MCF 10A (cell line): Measurements from ENCODE around the gene A4GNT. TPM values are rescaled to one million over a fixed set of nuclear protein-coding genes. Genes with fewer than 3 reads are reported as not detected.
A peak's percentile ranks its signal among the peaks of the same experiment; 100 is the strongest.
"Not testable (repeated sequence)": the region's sequence is repeated elsewhere in the genome, so short reads cannot be mapped to it uniquely, and the experiment has no call there.

Experiments
- BruUV-seq: library from RNA; stranded (reverse); fragments of 400-500 nt; replicated peaks from 2 replicates; lab custom pipeline; 2021; lab: Mats Ljungman, UMichigan
- CTCF ChIA-PET: fragments of 300-600 bp; sonication (Branson Sonifier 250); formaldehyde crosslinking; extraction: SDS; loops from one replicate; lab custom pipeline; 2021; ENCODE audit warnings: antibody characterized with exemption, inconsistent platforms; lab: Yijun Ruan, JAX
- POLR2A ChIA-PET: fragments of 300-600, 350-650 bp; sonication (Branson Sonifier 250); formaldehyde crosslinking; extraction: SDS; loops from one replicate; lab custom pipeline; 2020; ENCODE audit warnings: antibody characterized with exemption, inconsistent platforms; lab: Yijun Ruan, JAX
- DNase-seq: peaks from one replicate; pipeline ENCODE4 v3.0.0-alpha.2; 2018; ENCODE audit not compliant: unreplicated experiment
- H3K27ac Mint-ChIP-seq: one replicate; pipeline ENCODE4 v1.8.0; 2022; ENCODE audit warnings: mild to moderate bottlenecking, low read depth, mixed read lengths; ENCODE audit not compliant: unreplicated experiment
- H3K27me3 Mint-ChIP-seq: one replicate; pipeline ENCODE4 v1.8.0; 2022; ENCODE audit warnings: mixed read lengths; ENCODE audit not compliant: insufficient read depth, unreplicated experiment
- H3K36me3 Mint-ChIP-seq: one replicate; pipeline ENCODE4 v1.8.0; 2022; ENCODE audit warnings: mild to moderate bottlenecking, moderate library complexity, mixed read lengths; ENCODE audit not compliant: insufficient read depth, unreplicated experiment
- H3K4me1 Mint-ChIP-seq: one replicate; pipeline ENCODE4 v1.8.0; 2022; ENCODE audit warnings: mixed read lengths; ENCODE audit not compliant: insufficient read depth, unreplicated experiment
- H3K4me3 Mint-ChIP-seq: one replicate; pipeline ENCODE4 v1.8.0; 2022; ENCODE audit warnings: mild to moderate bottlenecking, moderate library complexity, mixed read lengths; ENCODE audit not compliant: unreplicated experiment
- H3K9me3 Mint-ChIP-seq: one replicate; pipeline ENCODE4 v1.8.0; 2022; ENCODE audit warnings: mixed read lengths; ENCODE audit not compliant: unreplicated experiment
- intact Hi-C: fragments of 100-400 bp; cut with micrococcal nuclease; formaldehyde crosslinking; loops from 2 replicates; pipeline ENCODE4 v1.14.1; 2022
- total RNA-seq: library from RNA; stranded (reverse); gene quantifications from 2 replicates; pipeline ENCODE4 v1.2.3, GENCODE V29; 2022
- TF ChIP-seq, protein P1 (sequence below): fragments of 200-600 bp; IDR thresholded peaks from one replicate; pipeline ENCODE4 v1.8.0; 2022; ENCODE audit warnings: antibody characterized with exemption, mild to moderate bottlenecking; ENCODE audit not compliant: unreplicated experiment

Gene A4GNT
- total RNA-seq, 1 experiment from 2014 or later, result not detected

DNA sequence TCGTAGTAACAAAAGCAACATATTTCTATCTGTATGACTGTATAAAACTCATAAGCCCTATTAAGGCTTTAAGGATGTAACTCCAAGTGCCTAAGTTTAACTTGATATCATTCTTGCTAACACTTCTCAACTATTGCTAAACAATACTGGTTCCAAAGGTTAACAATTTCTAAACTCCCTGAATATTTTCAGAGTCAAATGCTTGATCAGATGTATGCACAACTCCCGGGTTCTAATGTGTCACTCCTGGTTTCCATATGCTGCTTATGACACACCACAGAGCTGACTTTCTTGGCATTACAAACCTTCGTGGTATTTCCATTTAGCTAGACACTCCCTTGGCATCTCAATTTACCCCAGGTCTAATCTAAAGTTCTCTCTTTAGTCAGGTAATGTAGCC, 43.1 kb downstream of the A4GNT start:
- Mint-ChIP-seq H3K27me3 (no peaks in the 10 kb centered on the region), H3K9me3 (peaks cover 8% of the 10 kb centered on the region), H3K27ac (peak overlapping the region; percentile 35), H3K4me1 (peaks cover 15% of the 10 kb centered on the region), H3K36me3 (peaks cover 19% of the 10 kb centered on the region), H3K4me3 (no peak overlapping the region)
- intact Hi-C loops, result no loop called here
- ChIA-PET POLR2A (interaction anchor here (1.6 to 2.2 kb wide), 3 partner anchors 9 to 27 kb away, joined by 6 to 19 read pairs (median 7); partner anchors contain the start of gene DZIP1L), CTCF (interaction anchor here (1.0 to 3.9 kb wide), 3 partner anchors 20 to 30 kb away, joined by 4 to 22 read pairs (median 7); no protein-coding TSS in a partner anchor)
- peak; percentile 60 for DNase-seq
- TF ChIP-seq, protein P1, sequence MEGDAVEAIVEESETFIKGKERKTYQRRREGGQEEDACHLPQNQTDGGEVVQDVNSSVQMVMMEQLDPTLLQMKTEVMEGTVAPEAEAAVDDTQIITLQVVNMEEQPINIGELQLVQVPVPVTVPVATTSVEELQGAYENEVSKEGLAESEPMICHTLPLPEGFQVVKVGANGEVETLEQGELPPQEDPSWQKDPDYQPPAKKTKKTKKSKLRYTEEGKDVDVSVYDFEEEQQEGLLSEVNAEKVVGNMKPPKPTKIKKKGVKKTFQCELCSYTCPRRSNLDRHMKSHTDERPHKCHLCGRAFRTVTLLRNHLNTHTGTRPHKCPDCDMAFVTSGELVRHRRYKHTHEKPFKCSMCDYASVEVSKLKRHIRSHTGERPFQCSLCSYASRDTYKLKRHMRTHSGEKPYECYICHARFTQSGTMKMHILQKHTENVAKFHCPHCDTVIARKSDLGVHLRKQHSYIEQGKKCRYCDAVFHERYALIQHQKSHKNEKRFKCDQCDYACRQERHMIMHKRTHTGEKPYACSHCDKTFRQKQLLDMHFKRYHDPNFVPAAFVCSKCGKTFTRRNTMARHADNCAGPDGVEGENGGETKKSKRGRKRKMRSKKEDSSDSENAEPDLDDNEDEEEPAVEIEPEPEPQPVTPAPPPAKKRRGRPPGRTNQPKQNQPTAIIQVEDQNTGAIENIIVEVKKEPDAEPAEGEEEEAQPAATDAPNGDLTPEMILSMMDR, result no peak
- BruUV-seq, result no TSS peak

DNA sequence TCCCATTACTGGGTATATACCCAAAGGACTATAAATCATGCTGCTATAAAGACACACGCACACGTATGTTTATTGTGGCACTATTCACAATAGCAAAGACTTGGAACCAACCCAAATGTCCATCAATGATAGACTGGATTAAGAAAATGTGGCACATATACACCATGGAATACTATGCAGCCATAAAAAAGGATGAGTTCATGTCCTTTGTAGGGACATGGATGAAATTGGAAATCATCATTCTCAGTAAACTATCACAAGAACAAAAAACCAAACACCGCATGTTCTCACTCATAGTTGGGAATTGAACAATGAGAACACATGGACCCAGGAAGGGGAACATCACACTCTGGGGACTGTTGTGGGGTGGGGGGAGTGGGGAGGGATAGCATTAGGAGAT, 46.4 kb downstream of the A4GNT start:
- POLR2A ChIA-PET, H3K9me3 Mint-ChIP-seq, H3K27me3 Mint-ChIP-seq, intact Hi-C loops, DNase-seq, H3K27ac Mint-ChIP-seq, H3K4me3 Mint-ChIP-seq, BruUV-seq: not testable (repeated sequence)
- Mint-ChIP-seq H3K36me3 (peaks cover 19% of the 10 kb centered on the region), H3K4me1 (peaks cover 41% of the 10 kb centered on the region)
- CTCF ChIA-PET, result interaction anchor here (0.9 to 3.9 kb wide), 3 partner anchors 28 to 33 kb away, joined by 4 to 22 read pairs (median 4); partner anchors contain the start of gene DZIP1L

DNA sequence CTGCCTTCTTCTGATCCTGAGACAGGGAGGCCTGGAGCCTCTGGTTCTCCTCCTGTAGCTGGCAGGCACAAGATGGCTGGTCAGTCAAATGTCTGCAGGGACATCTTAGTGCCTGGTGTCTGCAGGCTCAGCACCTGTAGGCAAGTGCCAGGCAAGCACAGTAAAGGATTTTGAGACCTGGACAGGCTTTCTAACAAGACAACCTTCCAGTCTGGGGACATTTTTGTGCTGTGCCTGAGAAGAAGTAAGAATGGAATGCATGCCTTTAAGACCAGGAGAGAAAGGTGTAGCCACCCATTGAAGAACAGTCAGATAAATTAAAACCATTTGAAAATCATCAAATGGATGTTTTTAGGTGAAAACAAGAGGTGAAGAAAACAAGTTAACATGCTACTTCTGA, 48.0 kb downstream of the A4GNT start:
- ChIA-PET POLR2A (interaction anchor here (5.1 kb wide), 1 partner anchor 28 kb away, joined by 39 read pairs; no protein-coding TSS in a partner anchor), CTCF (interaction anchor here (1.2 to 22.2 kb wide), 2 partner anchors 33 to 96 kb away, joined by 3 to 743 read pairs; partner anchors contain the start of gene DZIP1L)
- intact Hi-C loops, result no loop called here
- TF ChIP-seq, protein P1, result no peak
- H3K27me3 Mint-ChIP-seq, result no peaks in the 10 kb centered on the region
- H3K27ac Mint-ChIP-seq, result no peak overlapping the region
- no TSS peak for BruUV-seq
- no peaks in the 10 kb centered on the region for H3K9me3 Mint-ChIP-seq
- DNase-seq, result no peak
- H3K36me3 Mint-ChIP-seq, result peaks cover 19% of the 10 kb centered on the region
- no peak overlapping the region for H3K4me3 Mint-ChIP-seq
- H3K4me1 Mint-ChIP-seq, result peaks cover 38% of the 10 kb centered on the region

DNA sequence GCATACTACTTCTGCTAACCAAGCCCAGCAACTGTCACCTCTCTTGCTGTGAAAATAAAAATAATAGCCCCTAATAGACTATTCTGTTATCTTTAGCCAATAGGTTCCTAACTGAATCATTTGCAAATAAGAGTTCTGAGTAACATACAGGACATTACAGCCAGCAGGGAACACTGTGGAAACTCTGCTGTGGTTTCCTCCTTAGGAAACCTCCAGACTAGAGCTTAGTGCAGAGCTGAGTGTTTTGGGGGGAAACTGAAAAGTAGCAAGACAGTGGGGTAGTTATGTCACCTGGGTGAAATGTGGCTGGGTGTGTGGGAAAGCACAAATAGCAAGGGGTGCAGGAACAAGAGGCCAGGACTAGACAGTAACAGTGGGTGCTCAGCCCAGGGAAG, 49.2 kb downstream of the A4GNT start:
- Mint-ChIP-seq H3K4me3 (peak overlapping the region; percentile 63), H3K4me1 (peaks cover 44% of the 10 kb centered on the region), H3K27ac (peak overlapping the region; percentile 90), H3K36me3 (peaks cover 19% of the 10 kb centered on the region), H3K9me3 (no peaks in the 10 kb centered on the region), H3K27me3 (no peaks in the 10 kb centered on the region)
- BruUV-seq, result no TSS peak
- ChIA-PET CTCF (interaction anchor here (0.6 to 22.2 kb wide), 11 partner anchors 9 to 1335 kb away, joined by 3 to 743 read pairs (median 4); partner anchors contain the start of gene DZIP1L), POLR2A (interaction anchor here (0.9 to 5.1 kb wide), 7 partner anchors 10 to 91 kb away, joined by 3 to 39 read pairs (median 4); partner anchors contain the start of gene DZIP1L)
- TF ChIP-seq, protein P1, result no peak
- intact Hi-C loops, result no loop called here
- DNase-seq, result no peak
